Measurements from ENCODE around the gene MKNK1. TPM values are rescaled to one million over a fixed set of nuclear protein-coding genes. Genes with fewer than 3 reads are reported as not detected.

MKNK1 gene
- total and polyA plus RNA-seq, 2 of the 4 experiments (the other 2 are of a cell fraction) = 14.3 to 35.2 TPM

DNA sequence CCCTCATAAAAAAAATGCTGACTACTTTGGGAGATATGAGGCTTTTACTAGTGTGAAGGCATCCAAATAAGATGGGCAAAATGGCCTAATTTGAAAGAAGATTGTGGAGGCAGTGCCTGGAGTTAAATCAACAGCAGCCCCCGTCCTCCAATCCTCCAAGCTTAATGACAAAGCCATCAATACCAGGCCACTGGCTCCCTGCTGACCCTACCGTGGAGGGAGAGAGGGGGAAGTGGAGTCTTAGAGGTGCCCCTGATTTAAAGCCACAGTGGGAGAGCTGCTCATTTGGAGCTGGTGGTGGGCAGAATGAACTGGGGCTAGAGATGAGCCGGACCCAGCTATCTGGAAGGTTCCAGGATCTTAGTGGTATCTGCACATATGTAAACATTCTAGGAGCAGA is 28.3 kb downstream of the MKNK1 start:
- no peak overlapping the region for H2BK120ac ChIP-seq (ENCODE audit: low read depth, low read length)
- H2BK5ac ChIP-seq (ENCODE audit: low read depth, low read length, poor library complexity, severe bottlenecking) = no peak overlapping the region
- ATAC-seq (ENCODE audit: low read depth) (no peak), DNase-seq (no peak)
- peaks cover 0 to 5% of the 10 kb centered on the region in 2 experiments; a peak in 2 of 4 replicates for H3K79me1 ChIP-seq (ENCODE audit: low read depth in 1 of 2, low read length in 2 of 2)
- no peak overlapping the region for H3K14ac ChIP-seq (replicated peaks; ENCODE audit: low read depth, low read length)
- H2AK9ac ChIP-seq (replicated peaks; ENCODE audit: low read depth, low read length, poor library complexity) = no peak overlapping the region
- H3K27ac ChIP-seq (ENCODE audit: insufficient read depth, low read length) = no peak overlapping the region
- H3K36me3 ChIP-seq (ENCODE audit: control insufficient read depth, insufficient read depth, low read length) = peaks cover 36% of the 10 kb centered on the region
- no peak for TF ChIP-seq RCOR1 (IDR thresholded peaks at IDR 0.05; ENCODE audit: insufficient replicate concordance, low read length)
- TF ChIP-seq, protein P1, sequence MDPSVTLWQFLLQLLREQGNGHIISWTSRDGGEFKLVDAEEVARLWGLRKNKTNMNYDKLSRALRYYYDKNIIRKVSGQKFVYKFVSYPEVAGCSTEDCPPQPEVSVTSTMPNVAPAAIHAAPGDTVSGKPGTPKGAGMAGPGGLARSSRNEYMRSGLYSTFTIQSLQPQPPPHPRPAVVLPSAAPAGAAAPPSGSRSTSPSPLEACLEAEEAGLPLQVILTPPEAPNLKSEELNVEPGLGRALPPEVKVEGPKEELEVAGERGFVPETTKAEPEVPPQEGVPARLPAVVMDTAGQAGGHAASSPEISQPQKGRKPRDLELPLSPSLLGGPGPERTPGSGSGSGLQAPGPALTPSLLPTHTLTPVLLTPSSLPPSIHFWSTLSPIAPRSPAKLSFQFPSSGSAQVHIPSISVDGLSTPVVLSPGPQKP (IDR thresholded peaks at IDR 0.05; ENCODE audit: borderline replicate concordance, low read depth, low read length) = no peak
- TF ChIP-seq FOS (IDR thresholded peaks at IDR 0.05; ENCODE audit: low read depth, low read length) = no peak
- TF ChIP-seq, protein P2, sequence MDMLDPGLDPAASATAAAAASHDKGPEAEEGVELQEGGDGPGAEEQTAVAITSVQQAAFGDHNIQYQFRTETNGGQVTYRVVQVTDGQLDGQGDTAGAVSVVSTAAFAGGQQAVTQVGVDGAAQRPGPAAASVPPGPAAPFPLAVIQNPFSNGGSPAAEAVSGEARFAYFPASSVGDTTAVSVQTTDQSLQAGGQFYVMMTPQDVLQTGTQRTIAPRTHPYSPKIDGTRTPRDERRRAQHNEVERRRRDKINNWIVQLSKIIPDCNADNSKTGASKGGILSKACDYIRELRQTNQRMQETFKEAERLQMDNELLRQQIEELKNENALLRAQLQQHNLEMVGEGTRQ (IDR thresholded peaks at IDR 0.05; ENCODE audit: low read depth, low read length) = no peak
- no peak for TF ChIP-seq RAD21 (IDR thresholded peaks at IDR 0.05; ENCODE audit: low read length)
- WGBS, 2 experiments (ENCODE audit: extremely low coverage in 2 of 2, insufficient read length in 1 of 2) = no CpG with 5 or more reads among the region's 3 CpGs
- no peak overlapping the region for H2BK20ac ChIP-seq (ENCODE audit: low read depth, low read length)
- H3K18ac ChIP-seq (ENCODE audit: low read depth, low read length) = no peak overlapping the region
- no peak overlapping the region for H3K4me3 ChIP-seq (ENCODE audit: insufficient read depth, low read depth, low read length)
- ChIA-PET CTCF (interaction anchor here (0.8 kb wide), 1 partner anchor 149 kb away, joined by 3 read pairs; no protein-coding TSS in a partner anchor), POLR2A (ENCODE audit: unreplicated experiment) (no interaction called here)
- no peak overlapping the region for H3K4me2 ChIP-seq (ENCODE audit: low read depth, low read length)
- H3K23ac ChIP-seq (ENCODE audit: low read depth, low read length) = no peak overlapping the region
- intact Hi-C loops (cut with micrococcal nuclease) (no loop called here), in situ Hi-C loops (cut with MboI; ENCODE audit: low sequenced_read_pairs) (no loop called here), dilution Hi-C loops (cut with HindIII; ENCODE audit: low sequenced_read_pairs, unreplicated experiment) (no loop called here)
- H3K27me3 ChIP-seq (ENCODE audit: control insufficient read depth, insufficient read depth, low read length) = no peaks in the 10 kb centered on the region
- H3K4me1 ChIP-seq (ENCODE audit: control insufficient read depth, insufficient read depth, low read length) = no peaks in the 10 kb centered on the region
- H3K56ac ChIP-seq (ENCODE audit: extremely low read depth, insufficient read depth, low read length) = no peak overlapping the region
- no TSS peak for BruUV-seq (replicated peaks)
- H3K4ac ChIP-seq (ENCODE audit: low read depth, low read length) = no peak overlapping the region
- H3K9me3 ChIP-seq (ENCODE audit: control insufficient read depth, insufficient read depth, low read length) = no peaks in the 10 kb centered on the region
- peaks cover 12% of the 10 kb centered on the region for H3K9me1 ChIP-seq (ENCODE audit: insufficient read depth, low read length)
- no peak overlapping the region for H4K5ac ChIP-seq (ENCODE audit: low read depth, low read length)
- H3K9ac ChIP-seq (ENCODE audit: low read depth, low read length) = no peak overlapping the region
- H2BK15ac ChIP-seq (ENCODE audit: low read depth, low read length) = no peak overlapping the region
- no peak overlapping the region for H2AK5ac ChIP-seq (ENCODE audit: low read depth, low read length)
- H4K91ac ChIP-seq (ENCODE audit: insufficient read depth, low read depth, low read length) = no peak overlapping the region
- H4K20me1 ChIP-seq (ENCODE audit: insufficient read depth, low read length) = no peaks in the 10 kb centered on the region; the same call in 1 of the 2 replicates
- no peak overlapping the region for H4K8ac ChIP-seq (ENCODE audit: low read depth in 2 of 2, low read length in 2 of 2)
- H2AFZ ChIP-seq (replicated peaks; ENCODE audit: low read length, poor library complexity) = no peak overlapping the region

Data from IMR-90 (cell line).